Spinal cord (tissue), 10 donors: ENCODE measurements around the gene NAALADL2. TPM values are rescaled to one million over a fixed set of nuclear protein-coding genes. Genes with fewer than 3 reads are reported as not detected.
A peak's percentile ranks its signal among the peaks of the same experiment; 100 is the strongest.
"Not testable (repeated sequence)": the region's sequence is repeated elsewhere in the genome, so short reads cannot be mapped to it uniquely, and the experiment has no call there.

Experiments used
- DNase-seq, 6 donors: peaks; one replicate each; pipeline versions ENCODE4 v3.0.0 to v3.0.0-alpha.2; 2013 to 2015; ENCODE audit warnings: low spot score in 6 of 6, low read depth in 4 of 6
- H3K27ac ChIP-seq: one replicate; pipeline ENCODE4 v1.5.1; 2013; ENCODE audit warnings: low read depth, low read length, control low read depth
- H3K27me3 ChIP-seq: one replicate; pipeline ENCODE4 v1.6.1; 2013; ENCODE audit warnings: low read length; ENCODE audit not compliant: control insufficient read depth, insufficient read depth
- H3K36me3 ChIP-seq: one replicate; pipeline ENCODE4 v1.6.1; 2013; ENCODE audit warnings: low read length; ENCODE audit not compliant: control insufficient read depth, insufficient read depth
- H3K4me1 ChIP-seq: one replicate; pipeline ENCODE4 v1.6.1; 2013; ENCODE audit warnings: low read length; ENCODE audit not compliant: control insufficient read depth, insufficient read depth
- H3K4me3 ChIP-seq: one replicate; pipeline ENCODE4 v1.5.1; 2013; ENCODE audit warnings: low read depth, low read length, control low read depth
- H3K9me3 ChIP-seq: one replicate; pipeline ENCODE4 v1.6.1; 2013; ENCODE audit warnings: low read length; ENCODE audit not compliant: control insufficient read depth, insufficient read depth
- WGBS: methylation state at CpG from one replicate; pipeline ENCODE4 v1.1.5; 2013; ENCODE audit warnings: missing lambda C conversion rate; ENCODE audit not compliant: insufficient coverage; 5-methylcytosine and 5-hydroxymethylcytosine counted together
- polyA plus RNA-seq, 2 donors: library from polyadenylated mRNA; unstranded; fragments of 120-200 nt; gene quantifications; one replicate each; pipeline ENCODE4 v1.2.1, GENCODE V29; 2013; ENCODE audit not compliant: insufficient read length in 2 of 2
- total RNA-seq, 2 donors: library from RNA; depleted of rRNA in 1 of 2; stranded (reverse); fragments of 120-200 nt in 1 of 2; fragments of >200 nt in 1 of 2; gene quantifications; one replicate each; pipeline versions ENCODE4 v1.2.3 to v1.2.4, GENCODE V29; 2013 to 2014
- donor health status: healthy.

The NAALADL2 gene
- total and polyA plus RNA-seq, 4 donors: 2.9 to 24.4 (median 11.1) TPM

DNA sequence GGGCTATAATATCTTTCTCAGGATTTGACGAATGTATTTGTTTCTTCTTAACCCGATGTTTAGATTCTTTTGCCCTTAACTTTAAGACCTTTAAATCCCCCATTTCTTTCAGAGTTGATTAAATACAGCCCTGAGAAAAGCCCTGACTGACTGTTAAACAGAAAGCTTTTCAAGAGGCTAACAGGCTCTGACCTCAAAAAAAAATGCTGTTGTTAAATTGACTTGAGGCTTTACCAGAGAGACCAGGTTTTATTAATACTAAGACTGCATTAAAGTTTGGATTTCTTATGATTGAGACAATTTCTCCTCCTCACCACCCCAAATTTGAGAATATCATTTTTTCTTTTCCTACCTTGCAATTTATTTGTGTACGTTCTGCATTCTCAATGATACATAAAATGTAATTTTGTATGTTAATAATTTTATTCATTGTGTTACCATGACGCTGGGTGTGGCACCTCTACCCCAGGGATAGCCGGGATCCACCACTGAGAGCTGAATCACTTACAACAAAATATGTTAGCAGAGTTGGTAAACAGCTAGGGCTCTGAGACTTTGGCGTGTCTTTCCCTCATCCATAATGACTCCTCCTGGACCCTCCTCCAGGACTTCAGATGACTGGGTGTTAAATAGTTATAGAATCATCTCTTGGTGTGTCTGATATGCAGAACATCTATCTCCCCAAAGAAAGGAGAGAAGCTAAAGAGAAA lies 753.5 kb downstream of the NAALADL2 start:
- Histone ChIP-seq H3K27ac (no peak overlapping the region), H3K27me3 (no peaks in the 10 kb centered on the region), H3K4me3 (no peak overlapping the region), H3K36me3 (no peaks in the 10 kb centered on the region), H3K9me3 (no peaks in the 10 kb centered on the region), H3K4me1 (no peaks in the 10 kb centered on the region)
- no peak for DNase-seq
- WGBS: no CpG with 5 or more reads among the region's 6 CpGs

GRCh38 chr3:175614107-175614506 lies 755.0 kb downstream of the NAALADL2 start:
- H3K4me3 ChIP-seq, H3K27ac ChIP-seq, DNase-seq, H3K27me3 ChIP-seq, H3K36me3 ChIP-seq, H3K4me1 ChIP-seq, H3K9me3 ChIP-seq: not testable (repeated sequence)
- WGBS: 100% methylated on average over 2 of the region's 9 CpGs

- Histone ChIP-seq H3K9me3 (no peaks in the 10 kb centered on the region), H3K4me1 (no peaks in the 10 kb centered on the region), H3K36me3 (no peaks in the 10 kb centered on the region), H3K27ac (no peak overlapping the region), H3K4me3 (no peak overlapping the region), H3K27me3 (no peaks in the 10 kb centered on the region)
- 100% methylated on average over 3 of the region's 3 CpGs for WGBS
- DNase-seq: no peak
Measured at GRCh38 chr3:175617247-175617646, 758.1 kb downstream of the NAALADL2 start.

DNA sequence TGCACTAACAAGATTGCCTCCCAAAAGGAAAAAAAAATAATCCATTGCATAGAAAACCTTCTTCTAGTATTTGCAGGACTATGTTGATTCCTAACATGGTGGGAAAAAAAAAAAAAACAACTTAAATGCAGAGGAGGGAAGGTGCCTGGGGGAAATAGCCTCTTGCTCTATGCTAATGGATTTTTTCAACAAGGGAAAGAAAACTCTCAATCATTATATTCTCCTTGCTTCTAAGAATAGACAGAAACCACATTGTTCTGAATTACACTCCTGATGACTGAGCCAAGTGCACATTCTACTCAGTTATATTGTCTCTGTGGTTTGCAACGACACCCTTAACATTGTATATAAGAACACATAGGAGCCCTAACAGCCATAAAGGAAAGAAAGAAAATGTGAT lies 760.2 kb downstream of the NAALADL2 start:
- H3K27ac ChIP-seq: no peak overlapping the region
- H3K36me3 ChIP-seq: no peaks in the 10 kb centered on the region
- no peak for DNase-seq
- H3K4me1 ChIP-seq: no peaks in the 10 kb centered on the region
- no CpG with 5 or more reads among the region's 1 CpG for WGBS
- no peaks in the 10 kb centered on the region for H3K9me3 ChIP-seq
- H3K4me3 ChIP-seq: no peak overlapping the region
- no peaks in the 10 kb centered on the region for H3K27me3 ChIP-seq

DNA sequence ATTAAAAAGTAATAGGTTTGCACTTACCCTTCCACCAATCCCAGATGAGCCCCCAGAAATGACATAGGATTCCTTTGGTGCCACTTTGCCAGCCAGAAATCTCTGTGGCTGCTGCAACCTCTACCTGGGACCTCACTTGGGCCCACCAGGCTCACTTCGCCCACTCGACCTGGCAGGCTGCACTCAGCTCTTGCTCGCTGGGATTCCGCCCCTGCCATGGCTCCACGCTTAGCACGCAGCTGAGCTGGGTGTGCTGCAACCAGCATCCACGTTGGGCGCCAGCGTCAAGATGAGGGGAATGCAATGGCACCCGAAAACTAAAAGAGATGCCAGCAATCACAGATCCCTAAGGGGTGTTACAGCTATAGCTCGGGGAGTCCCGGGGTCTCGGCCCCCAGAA lies 761.0 kb downstream of the NAALADL2 start:
- WGBS: 99% methylated on average over 13 of the region's 13 CpGs
- no peak for DNase-seq
- Histone ChIP-seq H3K36me3 (no peaks in the 10 kb centered on the region), H3K4me3 (no peak overlapping the region), H3K4me1 (no peaks in the 10 kb centered on the region), H3K27me3 (no peaks in the 10 kb centered on the region), H3K27ac (no peak overlapping the region), H3K9me3 (no peaks in the 10 kb centered on the region)

- no peak overlapping the region for H3K4me3 ChIP-seq
- no peaks in the 10 kb centered on the region for H3K27me3 ChIP-seq
- no peak for DNase-seq
- no peak overlapping the region for H3K27ac ChIP-seq
- H3K36me3 ChIP-seq: no peaks in the 10 kb centered on the region
- H3K4me1 ChIP-seq: no peaks in the 10 kb centered on the region
- no peaks in the 10 kb centered on the region for H3K9me3 ChIP-seq
- WGBS: 95% methylated on average over 12 of the region's 12 CpGs
Measured at GRCh38 chr3:175620532-175620931, 761.4 kb downstream of the NAALADL2 start.

DNA sequence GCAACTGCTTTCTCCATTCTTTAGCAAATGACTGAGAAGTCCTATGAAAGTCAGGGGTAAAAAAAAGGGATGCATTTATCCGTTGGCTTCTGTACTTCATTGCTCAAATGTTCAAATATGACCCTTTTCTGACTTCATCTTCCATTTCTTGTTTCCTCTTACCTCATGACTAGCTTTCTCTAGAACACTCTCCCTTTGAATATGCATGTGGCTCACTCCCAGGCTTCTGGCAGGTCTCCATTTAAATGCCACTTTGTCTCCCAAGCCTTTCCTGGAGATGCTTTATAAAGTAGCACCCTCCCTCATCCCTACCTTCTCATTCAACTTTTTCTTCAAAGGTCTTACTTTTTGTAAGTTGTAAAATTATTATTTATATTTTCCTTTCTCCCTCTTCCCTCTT lies 781.8 kb downstream of the NAALADL2 start:
- Histone ChIP-seq H3K4me1 (no peaks in the 10 kb centered on the region), H3K9me3 (no peaks in the 10 kb centered on the region), H3K27me3 (no peaks in the 10 kb centered on the region), H3K36me3 (no peaks in the 10 kb centered on the region), H3K27ac (no peak overlapping the region), H3K4me3 (no peak overlapping the region)
- no peak for DNase-seq
- no CpG with 5 or more reads among the region's 1 CpG for WGBS

DNA sequence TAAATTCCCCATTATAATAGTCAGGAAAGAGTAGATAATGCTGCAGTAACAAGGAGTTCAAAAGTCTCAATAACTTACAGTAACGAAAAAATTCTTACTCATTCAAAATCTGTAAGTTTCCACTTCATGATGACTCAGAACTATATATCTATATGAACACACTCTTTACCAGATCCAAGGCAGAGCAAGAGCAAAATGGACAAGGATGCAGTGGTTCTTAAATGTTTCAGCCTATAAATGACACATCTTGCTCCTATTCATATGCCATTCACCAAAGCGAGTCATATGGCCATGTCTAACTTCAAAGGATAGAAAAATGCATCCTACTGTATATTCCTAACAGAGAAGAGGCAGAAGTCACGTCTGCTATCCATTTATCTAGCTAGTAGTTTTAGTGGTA lies 787.7 kb downstream of the NAALADL2 start:
- WGBS: no CpG with 5 or more reads among the region's 3 CpGs
- Histone ChIP-seq H3K36me3 (no peaks in the 10 kb centered on the region), H3K27me3 (no peaks in the 10 kb centered on the region), H3K9me3 (no peaks in the 10 kb centered on the region), H3K4me1 (no peaks in the 10 kb centered on the region), H3K27ac (no peak overlapping the region), H3K4me3 (no peak overlapping the region)
- no peak for DNase-seq

- H3K9me3 ChIP-seq: no peaks in the 10 kb centered on the region
- no peaks in the 10 kb centered on the region for H3K27me3 ChIP-seq
- H3K4me3 ChIP-seq: no peak overlapping the region
- no peak overlapping the region for H3K27ac ChIP-seq
- no peaks in the 10 kb centered on the region for H3K4me1 ChIP-seq
- peak in 1 of 6 donors; percentile 21 for DNase-seq
- H3K36me3 ChIP-seq: no peaks in the 10 kb centered on the region
Measured at GRCh38 chr3:175648899-175649298, 789.8 kb downstream of the NAALADL2 start.

GRCh38 chr3:175651716-175652115 lies 792.6 kb downstream of the NAALADL2 start:
- no peaks in the 10 kb centered on the region for H3K27me3 ChIP-seq
- no peaks in the 10 kb centered on the region for H3K36me3 ChIP-seq
- no peaks in the 10 kb centered on the region for H3K4me1 ChIP-seq
- DNase-seq: no peak
- WGBS: 50% methylated on average over 1 of the region's 5 CpGs
- no peaks in the 10 kb centered on the region for H3K9me3 ChIP-seq
- no peak overlapping the region for H3K4me3 ChIP-seq
- H3K27ac ChIP-seq: peak overlapping the region; percentile 38
